Measurements from ENCODE around the gene CHRM1. TPM values are rescaled to one million over a fixed set of nuclear protein-coding genes. Genes with fewer than 3 reads are reported as not detected.
A peak's percentile ranks its signal among the peaks of the same experiment; 100 is the strongest.

CHRM1 gene
- total RNA-seq, 1 experiment from 2014 or later: not detected

GRCh38 chr11:62918531-62918930 lies 2.6 kb downstream of the CHRM1 start:
- Histone ChIP-seq H3K79me2 (ENCODE audit: insufficient read depth, low read length) (no peaks in the 10 kb centered on the region), H3K4ac (ENCODE audit: low read depth, low read length) (no peak overlapping the region), H3K23me2 (ENCODE audit: insufficient read length, low read depth, low read length, poor library complexity, severe bottlenecking) (peaks cover 2% of the 10 kb centered on the region), H2BK20ac (ENCODE audit: low read depth, low read length, poor library complexity, severe bottlenecking) (no peak overlapping the region), H4K91ac (ENCODE audit: insufficient read length, low read depth, low read length) (no peak overlapping the region), H3K18ac (ENCODE audit: insufficient read length, low read depth, low read length) (no peak overlapping the region), H2BK15ac (ENCODE audit: low read depth, low read length) (no peak overlapping the region), H4K8ac (replicated peaks; ENCODE audit: insufficient read length, low read depth, low read length) (no peak overlapping the region), H3K14ac (ENCODE audit: insufficient read depth, low read length) (no peak overlapping the region), H3K9ac (ENCODE audit: extremely low read depth, insufficient read length, low read length) (no peak overlapping the region), H4K20me1 (ENCODE audit: control insufficient read depth, insufficient read depth, insufficient read length) (no peaks in the 10 kb centered on the region), H3K27ac (ENCODE audit: insufficient read length, low read depth, low read length) (no peak overlapping the region), H2BK120ac (ENCODE audit: low read depth, low read length, poor library complexity, severe bottlenecking) (no peak overlapping the region), H3K4me1 (ENCODE audit: insufficient read depth, low read length) (no peaks in the 10 kb centered on the region), H2BK5ac (ENCODE audit: insufficient read length, low read length) (no peak overlapping the region), H3K56ac (ENCODE audit: insufficient read length, low read depth, low read length) (no peak overlapping the region), H3K4me2 (ENCODE audit: insufficient read depth, insufficient read length, low read length) (no peak overlapping the region), H2AFZ (ENCODE audit: low read length) (no peak overlapping the region), H3K9me3 (ENCODE audit: control insufficient read depth, low read depth, low read length) (no peaks in the 10 kb centered on the region), H4K5ac (ENCODE audit: insufficient read length, low read depth, low read length) (no peak overlapping the region), H3K27me3 (ENCODE audit: insufficient read depth, low read length) (peaks cover 2% of the 10 kb centered on the region), H2AK5ac (ENCODE audit: insufficient read length, low read length) (no peak overlapping the region), H2BK12ac (ENCODE audit: insufficient read length, low read depth, low read length) (no peak overlapping the region), H3K79me1 (ENCODE audit: insufficient read depth, low read depth, low read length, poor library complexity, severe bottlenecking) (no peaks in the 10 kb centered on the region), H3T11ph (ENCODE audit: low read length) (no peak overlapping the region), H3K23ac (ENCODE audit: insufficient read length, low read depth, low read length) (no peak overlapping the region)
- Mint-ChIP-seq H3K4me3 (no peak overlapping the region; a peak in 1 of 5 replicates), H3K36me3 (ENCODE audit: insufficient read depth in 1 of 3, low read depth in 3 of 3) (no peaks in the 10 kb centered on the region; a peak in 1 of 7 replicates), H3K9me3 (no peaks in the 10 kb centered on the region; a peak in 1 of 5 replicates), H3K27me3 (ENCODE audit: low read depth) (peaks cover 39% of the 10 kb centered on the region), H3K27ac (peak overlapping the region in 1 of 3 experiments; percentile 52; a peak in 1 of 7 replicates), H3K4me1 (peaks cover 24 to 44% of the 10 kb centered on the region in 2 experiments)
- WGBS (ENCODE audit: extremely low coverage, insufficient read length, low lambda C conversion rate): no CpG with 5 or more reads among the region's 5 CpGs
- DNase-seq: no peak
- no peak for TF ChIP-seq CTCF (conservative IDR thresholded peaks at IDR 0.05)
